NCI-H146 (cell line): ENCODE results near the gene BRD7.

Experiments used
- DNase-seq: peaks from one replicate; lab custom pipeline; 2025; lab: John Stamatoyannopoulos, UW

BRD7 gene

GRCh38 chr16:50320310-50320709, 48.5 kb downstream of the BRD7 start:
- no peak for DNase-seq

GRCh38 chr16:50318796-50319578, 49.8 kb downstream of the BRD7 start:
- DNase-seq = no peak

GRCh38 chr16:50316848-50317630, 51.7 kb downstream of the BRD7 start:
- DNase-seq = no peak

- DNase-seq = no peak
Measured at GRCh38 chr16:50316102-50316847, 52.5 kb downstream of the BRD7 start.

- no peak for DNase-seq
Measured at GRCh38 chr16:50315346-50315997, 53.3 kb downstream of the BRD7 start.

GRCh38 chr16:50314665-50315064, 54.1 kb downstream of the BRD7 start:
- no peak for DNase-seq

GRCh38 chr16:50313596-50314478, 55.0 kb downstream of the BRD7 start:
- DNase-seq = no peak

- DNase-seq = no peak
Measured at GRCh38 chr16:50311891-50312501, 56.8 kb downstream of the BRD7 start.

- no peak for DNase-seq
Measured at GRCh38 chr16:50311134-50311528, 57.7 kb downstream of the BRD7 start.

- no peak for DNase-seq
Measured at GRCh38 chr16:50310308-50311133, 58.3 kb downstream of the BRD7 start.

GRCh38 chr16:50309527-50310307, 59.1 kb downstream of the BRD7 start:
- DNase-seq = peak; percentile 2

- DNase-seq = no peak
Measured at GRCh38 chr16:50309156-50309526, 59.6 kb downstream of the BRD7 start.

GRCh38 chr16:50308237-50308965, 60.4 kb downstream of the BRD7 start:
- no peak for DNase-seq

- no peak for DNase-seq
Measured at GRCh38 chr16:50306287-50306686, 62.5 kb downstream of the BRD7 start.

GRCh38 chr16:50305441-50306061, 63.2 kb downstream of the BRD7 start:
- no peak for DNase-seq

GRCh38 chr16:50304467-50305440, 64.0 kb downstream of the BRD7 start:
- no peak for DNase-seq
